ENCODE measurements around the gene TDRD10. TPM values are rescaled to one million over a fixed set of nuclear protein-coding genes. Genes with fewer than 3 reads are reported as not detected.

TDRD10 gene
- total RNA-seq, 1 experiment from 2014 or later: not detected

DNA sequence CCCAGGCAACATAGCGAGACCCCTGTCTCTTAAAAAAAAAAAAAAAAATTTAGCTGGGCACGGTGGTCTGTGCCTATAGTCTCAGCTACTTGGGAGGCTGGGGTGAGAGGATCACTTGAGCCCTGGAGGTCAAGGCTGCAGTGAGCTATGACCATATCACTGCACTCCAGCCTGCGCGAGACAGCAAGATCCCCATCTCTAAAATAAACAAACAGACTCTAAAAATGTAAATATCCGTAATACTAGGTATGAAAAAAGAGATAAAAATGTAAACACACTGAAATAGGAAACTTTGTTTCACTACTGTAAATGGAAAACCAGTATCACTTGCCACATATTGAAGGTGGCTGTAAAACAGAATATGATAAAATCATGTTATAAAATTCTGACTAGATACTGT, 88.7 kb downstream of the TDRD10 start:
- no peak overlapping the region for H3K27ac ChIP-seq (ENCODE audit: low read depth, low read length, poor library complexity, severe bottlenecking)
- no TSS peak for BruUV-seq (replicated peaks)
- peaks cover 96% of the 10 kb centered on the region for H3K36me3 ChIP-seq (ENCODE audit: insufficient read depth, low read length, poor library complexity, severe bottlenecking)
- no peak overlapping the region for H3K4me3 ChIP-seq (ENCODE audit: low read depth, low read length, poor library complexity, severe bottlenecking)
- H3K9me3 ChIP-seq (ENCODE audit: low read depth, low read length, poor library complexity, severe bottlenecking): no peaks in the 10 kb centered on the region
- TF ChIP-seq, protein P1, sequence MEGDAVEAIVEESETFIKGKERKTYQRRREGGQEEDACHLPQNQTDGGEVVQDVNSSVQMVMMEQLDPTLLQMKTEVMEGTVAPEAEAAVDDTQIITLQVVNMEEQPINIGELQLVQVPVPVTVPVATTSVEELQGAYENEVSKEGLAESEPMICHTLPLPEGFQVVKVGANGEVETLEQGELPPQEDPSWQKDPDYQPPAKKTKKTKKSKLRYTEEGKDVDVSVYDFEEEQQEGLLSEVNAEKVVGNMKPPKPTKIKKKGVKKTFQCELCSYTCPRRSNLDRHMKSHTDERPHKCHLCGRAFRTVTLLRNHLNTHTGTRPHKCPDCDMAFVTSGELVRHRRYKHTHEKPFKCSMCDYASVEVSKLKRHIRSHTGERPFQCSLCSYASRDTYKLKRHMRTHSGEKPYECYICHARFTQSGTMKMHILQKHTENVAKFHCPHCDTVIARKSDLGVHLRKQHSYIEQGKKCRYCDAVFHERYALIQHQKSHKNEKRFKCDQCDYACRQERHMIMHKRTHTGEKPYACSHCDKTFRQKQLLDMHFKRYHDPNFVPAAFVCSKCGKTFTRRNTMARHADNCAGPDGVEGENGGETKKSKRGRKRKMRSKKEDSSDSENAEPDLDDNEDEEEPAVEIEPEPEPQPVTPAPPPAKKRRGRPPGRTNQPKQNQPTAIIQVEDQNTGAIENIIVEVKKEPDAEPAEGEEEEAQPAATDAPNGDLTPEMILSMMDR (conservative IDR thresholded peaks at IDR 0.05; ENCODE audit: low read depth, low read length): no peak
- no peak for TF ChIP-seq EZH2 (IDR thresholded peaks at IDR 0.05; ENCODE audit: borderline replicate concordance, low read depth, low read length, poor library complexity, severe bottlenecking)
- no peaks in the 10 kb centered on the region for H3K27me3 ChIP-seq (replicated peaks; ENCODE audit: insufficient read depth, low read depth, low read length, poor library complexity)
- ChIA-PET POLR2A (ENCODE audit: low non-redundant PET) (no interaction called here), CTCF (no interaction called here)
- intact Hi-C loops (cut with micrococcal nuclease; ENCODE audit: unreplicated experiment): no loop called here
- H3K4me1 ChIP-seq (ENCODE audit: insufficient read depth, low read length, poor library complexity, severe bottlenecking): no peaks in the 10 kb centered on the region
- DNase-seq (ENCODE audit: low spot score): no peak

DNA sequence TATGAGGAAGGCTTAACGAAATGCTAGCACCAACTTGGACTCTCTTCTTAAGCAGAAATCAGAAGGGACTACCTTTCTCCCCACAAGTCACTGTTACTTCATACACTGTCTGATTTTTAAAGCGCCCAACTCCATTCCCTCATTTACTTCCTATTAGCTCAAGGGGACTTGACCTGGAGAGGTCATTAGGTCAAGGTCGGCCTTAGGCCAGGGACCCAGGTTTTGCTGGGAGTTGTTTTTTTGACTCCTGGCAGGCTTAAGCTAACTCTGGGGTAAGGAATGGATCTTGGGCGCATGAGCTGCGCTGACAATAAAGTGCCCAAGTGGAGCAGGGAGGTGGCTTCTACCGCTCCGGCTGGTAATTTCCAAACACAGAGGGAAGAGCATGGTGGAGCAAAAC, 89.2 kb downstream of the TDRD10 start:
- H3K36me3 ChIP-seq (ENCODE audit: insufficient read depth, low read length, poor library complexity, severe bottlenecking): peaks cover 96% of the 10 kb centered on the region
- no peaks in the 10 kb centered on the region for H3K9me3 ChIP-seq (ENCODE audit: low read depth, low read length, poor library complexity, severe bottlenecking)
- H3K4me3 ChIP-seq (ENCODE audit: low read depth, low read length, poor library complexity, severe bottlenecking): no peak overlapping the region
- H3K27ac ChIP-seq (ENCODE audit: low read depth, low read length, poor library complexity, severe bottlenecking): no peak overlapping the region
- ChIA-PET POLR2A (ENCODE audit: low non-redundant PET) (no interaction called here), CTCF (no interaction called here)
- no peak for DNase-seq (ENCODE audit: low spot score)
- no peaks in the 10 kb centered on the region for H3K4me1 ChIP-seq (ENCODE audit: insufficient read depth, low read length, poor library complexity, severe bottlenecking)
- intact Hi-C loops (cut with micrococcal nuclease; ENCODE audit: unreplicated experiment): no loop called here
- no peaks in the 10 kb centered on the region for H3K27me3 ChIP-seq (replicated peaks; ENCODE audit: insufficient read depth, low read depth, low read length, poor library complexity)
- TF ChIP-seq, protein P1 (conservative IDR thresholded peaks at IDR 0.05; ENCODE audit: low read depth, low read length): no peak
- no peak for TF ChIP-seq EZH2 (IDR thresholded peaks at IDR 0.05; ENCODE audit: borderline replicate concordance, low read depth, low read length, poor library complexity, severe bottlenecking)
- no TSS peak for BruUV-seq (replicated peaks)

DNA sequence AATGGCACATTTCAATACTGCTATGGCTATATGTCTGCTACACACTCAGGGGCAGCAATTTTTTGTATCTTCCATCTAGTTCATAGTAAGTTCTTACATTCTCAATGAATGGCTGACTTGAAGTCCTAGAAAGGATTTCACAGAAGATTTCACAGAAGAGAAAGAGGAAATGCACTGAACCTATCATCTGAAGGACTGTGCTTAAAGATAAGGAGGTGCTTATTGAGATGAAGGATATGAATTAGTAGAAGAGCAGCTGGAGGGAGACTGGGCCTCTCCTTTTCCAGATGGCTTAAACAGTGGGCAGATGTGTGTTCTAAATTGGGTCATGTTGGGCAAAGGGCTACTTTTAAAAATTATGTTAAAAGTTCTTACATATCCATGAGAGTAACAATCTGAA, 91.4 kb downstream of the TDRD10 start:
- TF ChIP-seq, protein P1 (conservative IDR thresholded peaks at IDR 0.05; ENCODE audit: low read depth, low read length): no peak
- TF ChIP-seq EZH2 (IDR thresholded peaks at IDR 0.05; ENCODE audit: borderline replicate concordance, low read depth, low read length, poor library complexity, severe bottlenecking): no peak
- DNase-seq (ENCODE audit: low spot score): no peak
- H3K27me3 ChIP-seq (replicated peaks; ENCODE audit: insufficient read depth, low read depth, low read length, poor library complexity): no peaks in the 10 kb centered on the region
- H3K9me3 ChIP-seq (ENCODE audit: low read depth, low read length, poor library complexity, severe bottlenecking): no peaks in the 10 kb centered on the region
- CTCF ChIA-PET: no interaction called here
- no peak overlapping the region for H3K4me3 ChIP-seq (ENCODE audit: low read depth, low read length, poor library complexity, severe bottlenecking)
- peaks cover 96% of the 10 kb centered on the region for H3K36me3 ChIP-seq (ENCODE audit: insufficient read depth, low read length, poor library complexity, severe bottlenecking)
- no TSS peak for BruUV-seq (replicated peaks)
- H3K4me1 ChIP-seq (ENCODE audit: insufficient read depth, low read length, poor library complexity, severe bottlenecking): no peaks in the 10 kb centered on the region
- intact Hi-C loops (cut with micrococcal nuclease; ENCODE audit: unreplicated experiment): no loop called here
- no peak overlapping the region for H3K27ac ChIP-seq (ENCODE audit: low read depth, low read length, poor library complexity, severe bottlenecking)
- POLR2A ChIA-PET (ENCODE audit: low non-redundant PET): no interaction called here

Data from A673 (cell line).